Measurements from ENCODE around the gene PAX8. TPM values are rescaled to one million over a fixed set of nuclear protein-coding genes. Genes with fewer than 3 reads are reported as not detected.

Gene PAX8
- total RNA-seq, 1 donor = 0.09 TPM

DNA sequence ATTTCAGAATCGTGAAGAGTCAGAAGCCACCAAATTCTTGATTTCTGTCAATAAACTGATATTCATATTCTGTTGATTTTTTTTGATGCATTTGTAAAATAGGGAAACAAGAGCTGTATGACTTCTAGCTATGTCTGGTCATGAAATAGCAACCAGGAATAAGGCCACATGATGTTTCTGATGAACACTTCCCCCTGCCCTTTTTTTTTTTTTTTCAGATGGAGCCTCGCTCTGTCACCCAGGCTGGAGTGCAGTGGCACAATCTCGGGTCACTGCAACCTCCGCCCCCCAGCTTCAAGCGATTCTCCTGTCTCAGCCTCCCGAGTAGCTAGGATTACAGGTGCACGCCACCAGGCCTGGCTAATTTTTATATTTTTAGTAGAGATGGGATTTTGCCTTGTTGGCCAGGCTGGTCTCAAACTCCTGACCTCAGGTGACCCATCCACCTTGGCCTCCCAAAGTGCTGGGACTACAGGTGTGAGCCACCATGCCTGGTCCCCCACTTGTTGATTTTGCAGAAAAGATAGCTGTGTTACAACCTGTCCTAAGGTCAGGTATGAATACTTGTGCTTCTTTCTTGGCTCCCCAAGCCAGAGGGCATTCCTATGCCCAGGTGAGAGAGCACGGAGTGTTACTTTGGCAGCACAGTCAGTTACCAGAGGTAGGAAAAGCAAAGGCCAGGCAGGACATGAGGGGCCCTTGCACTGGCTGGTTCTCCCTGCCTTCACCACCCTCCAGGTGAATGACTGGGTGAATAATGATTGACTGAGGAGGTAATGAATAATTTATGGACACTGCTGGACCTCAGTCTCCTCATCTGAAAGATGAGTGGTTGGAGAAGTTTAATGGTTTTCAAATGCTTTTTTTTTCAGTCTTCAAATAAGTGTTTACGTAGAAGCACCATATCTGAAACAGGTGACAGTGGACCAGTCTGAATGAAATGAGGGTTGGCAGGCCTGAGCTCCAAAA lies 39.6 kb downstream of the PAX8 start:
- no peak for DNase-seq (ENCODE audit: low read depth)
- TF ChIP-seq, protein P1, sequence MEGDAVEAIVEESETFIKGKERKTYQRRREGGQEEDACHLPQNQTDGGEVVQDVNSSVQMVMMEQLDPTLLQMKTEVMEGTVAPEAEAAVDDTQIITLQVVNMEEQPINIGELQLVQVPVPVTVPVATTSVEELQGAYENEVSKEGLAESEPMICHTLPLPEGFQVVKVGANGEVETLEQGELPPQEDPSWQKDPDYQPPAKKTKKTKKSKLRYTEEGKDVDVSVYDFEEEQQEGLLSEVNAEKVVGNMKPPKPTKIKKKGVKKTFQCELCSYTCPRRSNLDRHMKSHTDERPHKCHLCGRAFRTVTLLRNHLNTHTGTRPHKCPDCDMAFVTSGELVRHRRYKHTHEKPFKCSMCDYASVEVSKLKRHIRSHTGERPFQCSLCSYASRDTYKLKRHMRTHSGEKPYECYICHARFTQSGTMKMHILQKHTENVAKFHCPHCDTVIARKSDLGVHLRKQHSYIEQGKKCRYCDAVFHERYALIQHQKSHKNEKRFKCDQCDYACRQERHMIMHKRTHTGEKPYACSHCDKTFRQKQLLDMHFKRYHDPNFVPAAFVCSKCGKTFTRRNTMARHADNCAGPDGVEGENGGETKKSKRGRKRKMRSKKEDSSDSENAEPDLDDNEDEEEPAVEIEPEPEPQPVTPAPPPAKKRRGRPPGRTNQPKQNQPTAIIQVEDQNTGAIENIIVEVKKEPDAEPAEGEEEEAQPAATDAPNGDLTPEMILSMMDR (IDR thresholded peaks at IDR 0.05; ENCODE audit: insufficient read depth, low read length) = no peak
- H3K4me3 ChIP-seq (ENCODE audit: low read depth, low read length) = no peak overlapping the region

DNA sequence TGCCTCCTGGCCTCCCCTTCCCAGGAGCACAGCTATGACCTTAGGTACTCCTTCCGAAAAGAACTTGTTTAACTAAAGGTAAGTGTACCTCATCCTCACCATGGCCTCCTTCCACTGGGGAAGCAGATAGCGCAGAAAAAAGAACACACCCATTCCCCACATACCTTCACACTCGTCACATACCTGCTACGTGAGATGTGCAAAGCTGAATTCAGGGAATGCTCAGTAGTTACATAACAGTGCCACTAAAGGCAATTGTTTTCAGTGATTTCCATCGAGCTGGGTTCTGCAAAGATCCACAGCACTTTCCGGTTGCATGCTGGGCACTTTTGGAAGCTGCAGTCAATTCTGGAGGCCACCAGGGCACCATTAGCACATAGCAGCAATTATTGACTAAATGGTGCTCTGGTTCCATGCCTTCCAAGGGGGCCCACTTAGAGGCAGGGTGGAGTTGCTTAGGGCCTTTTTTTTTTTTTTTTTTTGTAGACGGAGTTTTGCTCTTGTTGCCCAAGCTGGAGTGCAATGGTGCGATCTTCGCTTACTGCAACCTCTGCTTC lies 41.0 kb downstream of the PAX8 start:
- peak overlapping the region; percentile 6 for H3K4me3 ChIP-seq (ENCODE audit: low read depth, low read length)
- DNase-seq (ENCODE audit: low read depth) = no peak
- TF ChIP-seq, protein P1 (IDR thresholded peaks at IDR 0.05; ENCODE audit: insufficient read depth, low read length) = no peak

DNA sequence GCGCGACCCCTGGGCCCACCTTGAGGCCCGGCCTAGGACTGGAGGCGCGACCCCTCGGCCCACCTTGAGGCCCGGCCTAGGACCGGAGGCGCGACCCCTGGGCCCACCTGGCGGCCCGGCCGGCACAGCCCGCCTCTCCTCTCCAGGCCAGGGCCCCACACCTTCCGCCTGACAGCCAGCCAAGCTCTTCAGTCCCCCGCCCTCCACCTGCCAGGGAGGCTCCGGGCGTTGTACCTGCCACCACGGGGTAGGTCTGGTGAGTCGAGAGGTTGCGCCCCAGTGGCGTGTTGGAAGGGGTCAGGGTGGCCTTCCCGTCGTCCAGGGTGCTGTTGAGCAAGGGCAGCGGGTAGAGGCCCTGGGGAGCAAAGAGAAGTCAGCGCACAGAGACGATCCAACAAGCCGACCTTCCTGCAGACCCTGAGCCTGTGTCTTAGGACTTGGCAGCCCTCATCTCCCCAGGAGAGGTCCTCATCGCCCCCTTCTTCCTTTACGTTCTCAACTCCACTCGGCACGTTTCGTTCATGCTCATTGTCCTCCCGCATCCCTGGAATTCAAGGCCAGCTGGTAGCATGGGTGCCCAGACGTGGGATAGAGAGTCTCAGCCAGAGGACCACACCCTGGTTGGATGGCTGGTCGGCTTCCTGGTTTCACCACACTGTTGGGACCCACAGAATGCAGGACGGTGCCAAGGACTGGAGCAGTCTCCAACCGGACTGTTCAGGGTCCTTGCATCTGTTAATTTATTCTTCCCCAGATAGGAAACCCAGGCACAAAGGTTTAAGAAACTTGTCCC lies 42.2 kb downstream of the PAX8 start:
- DNase-seq (ENCODE audit: low read depth) = no peak
- TF ChIP-seq, protein P1 (IDR thresholded peaks at IDR 0.05; ENCODE audit: insufficient read depth, low read length) = no peak
- H3K4me3 ChIP-seq (ENCODE audit: low read depth, low read length) = peak overlapping the region; percentile 59

DNA sequence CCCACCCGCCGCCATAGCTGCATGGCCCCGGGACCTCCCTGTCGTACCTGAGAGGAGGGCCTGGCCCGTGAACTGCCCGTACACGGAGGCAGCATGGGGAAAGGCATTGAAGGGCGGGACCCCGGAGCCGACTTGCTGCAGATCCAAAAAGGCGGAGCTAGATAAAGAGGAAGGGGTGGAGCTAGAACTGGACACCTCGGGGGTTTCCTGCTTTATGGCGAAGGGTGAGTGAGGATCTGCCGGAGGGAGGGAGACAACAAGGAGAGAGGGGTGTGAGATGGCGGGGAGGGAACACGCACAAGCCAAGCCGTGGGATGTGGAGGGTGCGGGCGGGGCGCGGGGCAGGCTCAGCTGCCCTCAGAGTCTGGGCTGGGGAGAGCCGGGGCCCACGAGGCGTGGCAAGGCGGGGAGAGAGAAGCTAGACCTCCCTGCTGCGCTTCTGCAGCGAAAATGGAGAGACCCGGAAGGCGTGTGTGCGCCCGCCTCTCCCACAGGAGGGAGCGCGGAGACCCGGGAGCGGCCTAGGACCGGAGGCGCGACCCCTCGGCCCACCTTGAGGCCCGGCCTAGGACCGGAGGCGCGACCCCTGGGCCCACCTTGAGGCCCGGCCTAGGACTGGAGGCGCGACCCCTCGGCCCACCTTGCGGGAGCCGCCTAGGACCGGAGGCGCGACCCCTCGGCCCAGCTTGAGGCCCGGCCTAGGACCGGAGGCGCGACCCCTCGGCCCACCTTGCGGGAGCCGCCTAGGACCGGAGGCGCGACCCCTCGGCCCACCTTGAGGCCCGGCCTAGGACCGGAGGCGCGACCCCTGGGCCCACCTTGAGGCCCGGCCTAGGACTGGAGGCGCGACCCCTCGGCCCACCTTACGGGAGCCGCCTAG lies 43.1 kb downstream of the PAX8 start:
- DNase-seq (ENCODE audit: low read depth) = peak; percentile 65
- peak overlapping the region; percentile 63 for H3K4me3 ChIP-seq (ENCODE audit: low read depth, low read length)

DNA sequence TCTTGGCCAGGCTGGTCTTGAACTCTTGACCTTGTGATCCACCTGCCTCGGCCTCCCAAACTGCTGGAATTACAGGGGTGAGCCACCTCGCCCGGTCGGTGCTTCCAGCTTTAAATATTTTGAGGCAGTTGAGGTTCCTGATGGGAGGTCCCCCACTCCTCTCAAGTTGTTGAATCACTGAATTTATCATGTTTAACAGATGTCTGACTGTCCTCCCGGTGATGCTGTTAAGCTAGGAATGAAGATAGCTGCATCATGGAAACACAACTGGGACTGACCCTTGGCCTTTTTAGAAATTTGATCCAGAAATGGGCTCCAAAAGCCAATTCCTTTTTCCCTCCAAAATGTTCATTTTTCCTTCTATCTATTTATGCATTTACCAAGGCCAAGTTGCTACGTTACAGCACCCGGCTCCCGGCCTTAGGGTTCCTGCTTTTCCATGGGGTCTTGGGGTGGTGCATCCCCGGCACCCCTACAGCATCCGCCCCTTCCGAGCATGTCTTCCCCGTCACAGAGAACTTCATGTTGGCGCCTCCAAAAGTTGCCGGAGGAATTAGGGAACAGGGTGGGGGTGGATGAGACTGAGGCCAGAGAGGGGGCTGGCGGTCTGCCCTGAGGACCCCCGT lies 43.9 kb downstream of the PAX8 start:
- TF ChIP-seq, protein P1 (IDR thresholded peaks at IDR 0.05; ENCODE audit: insufficient read depth, low read length) = no peak
- peak overlapping the region; percentile 63 for H3K4me3 ChIP-seq (ENCODE audit: low read depth, low read length)
- DNase-seq (ENCODE audit: low read depth) = no peak

DNA sequence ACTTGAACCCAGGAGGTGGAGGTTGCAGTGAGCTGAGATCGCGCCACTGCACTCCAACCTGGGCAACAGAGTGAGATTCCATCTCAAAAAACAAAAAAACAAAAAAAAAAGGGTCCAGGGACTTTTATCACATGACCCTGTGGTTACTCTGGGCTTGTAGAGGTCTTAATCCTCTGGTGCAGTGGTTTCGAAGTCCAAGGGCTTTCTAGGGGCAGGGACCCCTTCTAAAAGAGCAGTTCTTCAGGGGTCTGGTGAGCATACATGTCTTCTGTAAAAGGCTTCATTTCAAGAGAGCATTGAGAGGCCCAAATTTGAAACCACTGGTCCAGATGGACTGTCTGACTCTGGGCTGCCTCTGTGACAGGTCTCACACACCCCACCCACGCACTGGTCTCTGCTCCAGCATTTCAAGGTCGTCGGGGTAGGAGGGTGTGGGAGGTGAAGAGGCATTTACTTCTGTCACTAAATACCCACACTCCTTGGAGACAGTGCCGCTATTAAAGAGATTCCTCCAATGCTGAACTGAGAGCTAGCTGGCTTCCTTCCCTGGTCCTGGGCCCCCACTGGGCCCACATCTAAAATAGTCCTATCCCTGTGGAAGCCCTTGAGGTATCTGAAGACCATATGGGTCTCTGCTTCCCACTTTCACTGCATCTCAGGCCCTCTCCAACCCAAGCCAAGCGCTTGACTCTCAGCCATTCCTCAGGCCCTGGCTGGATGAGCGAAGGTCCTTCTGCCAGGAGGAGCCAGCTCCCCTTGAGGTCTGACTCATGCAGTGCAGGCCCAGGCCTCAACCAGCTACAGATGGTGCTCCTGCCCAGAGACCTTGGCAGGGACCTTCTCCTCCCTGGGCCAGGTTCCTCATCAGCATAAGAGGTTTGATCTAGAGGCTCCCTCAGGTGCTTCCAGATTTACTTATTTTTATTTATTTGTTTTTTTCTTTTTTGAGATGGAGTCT lies 44.8 kb downstream of the PAX8 start:
- DNase-seq (ENCODE audit: low read depth) = peak; percentile 47
- H3K4me3 ChIP-seq (ENCODE audit: low read depth, low read length) = no peak overlapping the region
- TF ChIP-seq, protein P1 (IDR thresholded peaks at IDR 0.05; ENCODE audit: insufficient read depth, low read length) = peak; percentile 48

Data from fibroblast of the aortic adventitia (primary cell).